GM12878 (cell line): ENCODE measurements around the gene SF3B4. TPM values are rescaled to one million over a fixed set of nuclear protein-coding genes. Genes with fewer than 3 reads are reported as not detected.
A peak's percentile ranks its signal among the peaks of the same experiment; 100 is the strongest.

Experiments used
- ATAC-seq: fragments of 200-7000 bp; cut with Tn5 transposase; 3 replicates; pipeline ENCODE4 v1.9.1; 2020; ENCODE audit warnings: mild to moderate bottlenecking, moderate library complexity
- BruUV-seq: library from RNA; stranded (reverse); fragments of 400-500 nt; replicated peaks from 2 replicates; lab custom pipeline; 2021; lab: Mats Ljungman, UMichigan
- CTCF ChIA-PET: fragments of 300-600 bp; sonication (Branson Sonifier 250); formaldehyde crosslinking; extraction: SDS; loops from one replicate; lab custom pipeline; 2021; ENCODE audit warnings: inconsistent platforms; lab: Yijun Ruan, JAX
- POLR2A ChIA-PET: fragments of 350-600 bp; formaldehyde crosslinking; extraction: SDS; loops from one replicate; lab custom pipeline; 2021; ENCODE audit warnings: inconsistent platforms; lab: Charles Lee
- RAD21 ChIA-PET: fragments of 300-600 bp; sonication (Branson Sonifier 250); formaldehyde crosslinking; loops from one replicate; lab custom pipeline; 2023; ENCODE audit warnings: antibody characterized with exemption; ENCODE audit not compliant: unreplicated experiment; lab: Charles Lee
- SMC1A ChIA-PET: fragments of 300-600 bp; sonication (Branson Sonifier 250); formaldehyde crosslinking; loops from one replicate; lab custom pipeline; 2023; ENCODE audit not compliant: unreplicated experiment, uncharacterized antibody; lab: Charles Lee
- DNase-seq: peaks from one replicate; pipeline ENCODE4 v3.0.0-alpha.2; 2011; ENCODE audit warnings: low read depth, low spot score
- FAIRE-seq: peaks from 3 replicates; lab custom pipeline; 2011; peaks lifted over from hg19 to GRCh38; lab: Jason Lieb, UNC
- H2AFZ ChIP-seq: 2 replicates; pipeline ENCODE4 v1.6.0; 2011; ENCODE audit warnings: low read depth, low read length, control low read depth; ENCODE audit not compliant: control insufficient read depth
- H3K27ac ChIP-seq: 2 replicates; pipeline ENCODE4 v1.5.1; 2011; ENCODE audit warnings: control low read depth; ENCODE audit not compliant: control insufficient read depth, insufficient read depth
- H3K27me3 ChIP-seq, 2 experiments: replicated peaks in 1 of 2; 2 replicates each; pipeline versions ENCODE4 v1.6.0 to v1.6.1; 2011; ENCODE audit warnings: low read length in 1 of 2; ENCODE audit not compliant: control insufficient read depth in 2 of 2, insufficient read depth in 2 of 2
- H3K36me3 ChIP-seq, 2 experiments: 2 replicates each; pipeline ENCODE4 v1.5.1; 2011; ENCODE audit warnings: low read length in 1 of 2; ENCODE audit not compliant: control insufficient read depth in 2 of 2, insufficient read depth in 2 of 2
- H3K4me1 ChIP-seq: 2 replicates; pipeline ENCODE4 v1.6.1; 2011; ENCODE audit warnings: mild to moderate bottlenecking, low read length, moderate library complexity, mixed read lengths; ENCODE audit not compliant: control insufficient read depth, insufficient read depth
- H3K4me2 ChIP-seq: 2 replicates; pipeline ENCODE4 v1.6.0; 2011; ENCODE audit warnings: control low read depth; ENCODE audit not compliant: control insufficient read depth, insufficient read depth
- H3K4me3 ChIP-seq: fragments of 200-600 bp; sonication (generic); 2 replicates; pipeline ENCODE4 v1.5.1; 2016
- H3K79me2 ChIP-seq: 2 replicates; pipeline ENCODE4 v1.6.0; 2011; ENCODE audit warnings: low read length; ENCODE audit not compliant: control insufficient read depth, insufficient read depth
- H3K9ac ChIP-seq: 2 replicates; pipeline ENCODE4 v1.8.0; 2011; ENCODE audit warnings: low read length, control low read depth, mixed read lengths; ENCODE audit not compliant: control insufficient read depth, insufficient read depth
- H3K9me3 ChIP-seq: replicated peaks from 3 replicates; pipeline ENCODE4 v1.5.1; 2011; ENCODE audit warnings: mild to moderate bottlenecking, low read length; ENCODE audit not compliant: control insufficient read depth, insufficient read depth
- H4K20me1 ChIP-seq: 2 replicates; pipeline ENCODE4 v1.6.0; 2011; ENCODE audit not compliant: control insufficient read depth, insufficient read depth
- BMI1 ChIP-seq: fragments of 450-650 bp; IDR thresholded peaks from 2 replicates; pipeline ENCODE4 v1.6.1; 2016; ENCODE audit warnings: mild to moderate bottlenecking, moderate library complexity, borderline replicate concordance
- ELK1 ChIP-seq: IDR thresholded peaks from 2 replicates; pipeline ENCODE4 v1.6.1; 2012; ENCODE audit warnings: low read depth, low read length, improper control_type of control experiment
- FOS ChIP-seq: IDR thresholded peaks from 3 replicates; pipeline ENCODE4 v1.6.1; 2011; ENCODE audit warnings: borderline replicate concordance; ENCODE audit not compliant: insufficient read length; ENCODE audit errors: extremely low read depth
- HDGF ChIP-seq: fragments of 450-650 bp; IDR thresholded peaks from 2 replicates; pipeline ENCODE4 v1.6.1; 2016; ENCODE audit warnings: antibody characterized with exemption
- NR2C2 ChIP-seq: IDR thresholded peaks from 2 replicates; pipeline ENCODE4 v1.6.1; 2011; ENCODE audit warnings: borderline replicate concordance, low read depth; ENCODE audit not compliant: control insufficient read depth, insufficient read length
- RBBP5 ChIP-seq: fragments of 200-600 bp; sonication (generic); conservative IDR thresholded peaks from 2 replicates; pipeline ENCODE4 v1.6.1; 2016
- RELB ChIP-seq: fragments of 450-650 bp; IDR thresholded peaks from 2 replicates; pipeline ENCODE4 v1.6.1; 2017; ENCODE audit warnings: low read depth, mild to moderate bottlenecking, moderate library complexity
- RFX5 ChIP-seq: IDR thresholded peaks from 2 replicates; pipeline ENCODE4 v1.6.1; 2011; ENCODE audit warnings: low read depth, low read length, improper control_type of control experiment
- SPI1 ChIP-seq: IDR thresholded peaks from 2 replicates; pipeline ENCODE4 v1.6.1; 2011; ENCODE audit warnings: low read depth, mild to moderate bottlenecking, low read length, moderate library complexity, borderline replicate concordance; ENCODE audit not compliant: insufficient read depth
- TCF12 ChIP-seq: IDR thresholded peaks from 2 replicates; pipeline ENCODE4 v1.6.1; 2011; ENCODE audit warnings: low read depth, mild to moderate bottlenecking, low read length
- ZNF207 ChIP-seq: fragments of 450-650 bp; IDR thresholded peaks from 2 replicates; pipeline ENCODE4 v1.6.1; 2014; ENCODE audit warnings: antibody characterized with exemption, mild to moderate bottlenecking, borderline replicate concordance
- ZNF24 ChIP-seq: fragments of 450-650 bp; IDR thresholded peaks from 2 replicates; pipeline ENCODE4 v1.6.1; 2017; ENCODE audit warnings: antibody characterized with exemption, mild to moderate bottlenecking
- ZSCAN29 ChIP-seq: fragments of 450-650 bp; IDR thresholded peaks from 2 replicates; pipeline ENCODE4 v1.6.1; 2017; ENCODE audit warnings: mild to moderate bottlenecking, moderate library complexity
- ZZZ3 ChIP-seq: IDR thresholded peaks from 2 replicates; pipeline ENCODE4 v1.6.1; 2011; ENCODE audit warnings: low read depth; ENCODE audit not compliant: control insufficient read depth, insufficient read length
- WGBS: methylation state at CpG from one replicate; pipeline ENCODE4 v1.1.6; 2016; ENCODE audit warnings: low lambda C conversion rate; ENCODE audit not compliant: insufficient replicate concordance, insufficient coverage; ENCODE audit errors: missing lambda C conversion rate; 5-methylcytosine and 5-hydroxymethylcytosine counted together
- in situ Hi-C: fragments of 300-500 bp; cut with MboI; formaldehyde crosslinking; loops from 9 replicates; pipeline ENCODE4 v1.14.3; 2018; ENCODE audit warnings: mixed read lengths
- intact Hi-C: fragments of 100-400 bp; cut with micrococcal nuclease; formaldehyde crosslinking; loops from one replicate; pipeline ENCODE4 v1.14.2; 2022; ENCODE audit not compliant: unreplicated experiment
- polyA plus RNA-seq, 11 experiments: library from polyadenylated mRNA; depleted of rRNA in 4 of 11; unstranded in 6 of 11; stranded (reverse) in 5 of 11; fragments of >200 nt; fragmentation: Nextera tagmentation in 4 of 11; fragmentation: Illumina TruSeq in 1 of 11; extraction: Ambion mirVana in 4 of 11; extraction: Trizol in 1 of 11; gene quantifications; 1 replicate in 1 of 11; 2 replicates in 10 of 11; pipeline versions ENCODE4 v1.2.1 to v1.2.3, GENCODE V29; 2011 to 2016; ENCODE audit warnings: inconsistent platforms in 2 of 11, missing spikeins in 2 of 11, low read depth in 1 of 11
- total RNA-seq, 4 experiments: library from RNA; depleted of rRNA in 3 of 4; stranded (reverse); fragments of >200 nt in 3 of 4; fragmentation: Illumina TruSeq in 1 of 4; extraction: Trizol in 1 of 4; gene quantifications; 2 replicates each; pipeline versions ENCODE4 v1.2.1 to v1.2.3, GENCODE V29; 2013 to 2021

SF3B4 gene
- total and polyA plus RNA-seq, 10 of the 15 experiments (the other 5 are each of a cell fraction or from before 2014, with no cell fraction given), result 1.9 to 146 (median 27.5) TPM

- Histone ChIP-seq H3K9ac (no peak overlapping the region), H3K79me2 (peaks cover 28% of the 10 kb centered on the region), H4K20me1 (no peaks in the 10 kb centered on the region), H3K9me3 (no peaks in the 10 kb centered on the region), H3K27ac (no peak overlapping the region), H3K4me3 (peak overlapping the region; percentile 99; the same call in 1 of the 2 replicates), H3K4me1 (peaks cover 10% of the 10 kb centered on the region), H3K36me3 (peaks cover 7 to 11% of the 10 kb centered on the region in 2 experiments), H2AFZ (no peak overlapping the region), H3K4me2 (peak overlapping the region; percentile 85), H3K27me3 (no peaks in the 10 kb centered on the region)
- SMC1A ChIA-PET, result interaction anchor here (1.4 kb wide), 1 partner anchor 37 kb away, joined by 3 read pairs; no protein-coding TSS in a partner anchor
- no TSS peak for BruUV-seq
- intact Hi-C loops (no loop called here), in situ Hi-C loops (no loop called here)
- DNase-seq, result no peak
- WGBS, result 89% methylated on average over 2 of the region's 2 CpGs
- POLR2A ChIA-PET, result no interaction called here
- CTCF ChIA-PET, result interaction anchor here (1.0 to 2.1 kb wide), 3 partner anchors 37 to 42 kb away, joined by 3 to 6 read pairs (median 4); no protein-coding TSS in a partner anchor
- ATAC-seq, result no peak
- FAIRE-seq, result no peak
- TF ChIP-seq ZNF207, result no peak
- TF ChIP-seq ZSCAN29, result no peak
- no peak for TF ChIP-seq RBBP5
- TF ChIP-seq ELK1, result no peak
- TF ChIP-seq SPI1, result no peak
- no peak for TF ChIP-seq ZZZ3
- TF ChIP-seq RFX5, result no peak
- no peak for TF ChIP-seq BMI1
- TF ChIP-seq ZNF24, result no peak
- no peak for TF ChIP-seq RELB
- no peak for TF ChIP-seq TCF12
- no peak for TF ChIP-seq NR2C2
- no peak for TF ChIP-seq HDGF
- no peak for TF ChIP-seq FOS
- RAD21 ChIA-PET, result no interaction called here
These were observed 1.9 kb downstream of the SF3B4 start for GRCh38 chr1:149925751-149926150.
